Central memory CD8-positive, alpha-beta T cell (primary cell): ENCODE measurements around the gene MALL.
"Not testable (repeated sequence)": the region's sequence is repeated elsewhere in the genome, so short reads cannot be mapped to it uniquely, and the experiment has no call there.

Experiments
- ATAC-seq: fragments of 150-1000 bp; cut with Tn5 transposase; replicated peaks from 2 replicates; pipeline ENCODE4 v1.10.0; 2022; ENCODE audit warnings: mild to moderate bottlenecking, moderate FRiP score, moderate number of reproducible peaks; ENCODE audit not compliant: poor library complexity, severe bottlenecking; ENCODE audit errors: extremely low read depth
- DNase-seq, 2 donors: peaks; one replicate each; pipeline ENCODE4 v3.0.0; 2021; ENCODE audit warnings: low spot score in 2 of 2
- H3K27ac Mint-ChIP-seq: one replicate; pipeline ENCODE4 v1.8.0; 2022; ENCODE audit warnings: low read depth, mild to moderate bottlenecking, moderate library complexity, mixed read lengths
- H3K27me3 Mint-ChIP-seq: one replicate; pipeline ENCODE4 v1.8.0; 2022; ENCODE audit warnings: mixed read lengths
- H3K36me3 Mint-ChIP-seq: one replicate; pipeline ENCODE4 v1.8.0; 2022; ENCODE audit warnings: mild to moderate bottlenecking, moderate library complexity, mixed read lengths; ENCODE audit not compliant: insufficient read depth
- H3K4me1 Mint-ChIP-seq: one replicate; pipeline ENCODE4 v1.8.0; 2022; ENCODE audit warnings: mixed read lengths
- H3K4me3 Mint-ChIP-seq: one replicate; pipeline ENCODE4 v1.8.0; 2022; ENCODE audit warnings: mild to moderate bottlenecking, moderate library complexity, mixed read lengths
- H3K9me3 Mint-ChIP-seq: one replicate; pipeline ENCODE4 v1.8.0; 2022; ENCODE audit warnings: mixed read lengths

The MALL gene

DNA sequence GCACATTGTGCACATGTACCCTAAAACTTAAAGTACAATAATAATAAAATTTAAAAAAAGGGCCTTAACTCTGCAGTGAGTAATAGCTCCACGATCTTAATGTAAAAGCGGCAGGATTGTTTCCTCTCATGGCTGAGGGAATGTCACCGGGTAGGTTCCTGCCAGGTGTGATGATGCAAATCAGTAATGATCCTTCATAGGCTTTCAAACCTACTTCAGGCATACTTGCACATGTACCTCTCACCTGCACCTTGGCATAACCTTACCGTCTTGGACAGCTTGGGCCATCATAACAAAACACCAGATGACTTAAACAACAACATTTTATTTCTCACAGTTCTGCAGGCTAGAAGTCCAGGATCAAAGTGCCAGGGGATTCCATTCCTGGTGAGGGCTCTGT lies 39.7 kb downstream of the MALL start:
- ATAC-seq, H3K27me3 Mint-ChIP-seq, H3K36me3 Mint-ChIP-seq, H3K27ac Mint-ChIP-seq, DNase-seq, H3K4me1 Mint-ChIP-seq, H3K4me3 Mint-ChIP-seq, H3K9me3 Mint-ChIP-seq: not testable (repeated sequence)

DNA sequence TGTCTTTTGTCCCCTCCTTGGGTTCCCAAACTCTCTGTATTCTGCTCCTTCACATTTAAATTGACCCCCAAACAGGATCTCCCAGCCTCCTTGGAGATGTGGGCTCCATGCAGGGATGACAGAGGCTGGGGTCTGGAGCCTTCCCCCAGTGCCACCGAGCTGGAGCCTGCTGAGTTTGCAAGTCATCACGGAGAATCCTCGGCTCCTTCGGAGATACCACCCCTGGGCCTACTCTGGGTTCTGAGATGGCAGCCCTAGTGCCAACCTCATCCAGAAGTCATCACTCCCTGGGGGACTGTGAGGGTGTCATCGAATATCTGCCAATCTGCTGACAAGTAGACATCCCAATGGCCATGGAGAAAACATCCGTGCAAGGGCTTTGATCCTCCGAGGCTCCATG lies 45.8 kb downstream of the MALL start:
- not testable (repeated sequence) for DNase-seq, H3K27ac Mint-ChIP-seq, H3K4me3 Mint-ChIP-seq, H3K27me3 Mint-ChIP-seq, H3K9me3 Mint-ChIP-seq, ATAC-seq, H3K4me1 Mint-ChIP-seq, H3K36me3 Mint-ChIP-seq

DNA sequence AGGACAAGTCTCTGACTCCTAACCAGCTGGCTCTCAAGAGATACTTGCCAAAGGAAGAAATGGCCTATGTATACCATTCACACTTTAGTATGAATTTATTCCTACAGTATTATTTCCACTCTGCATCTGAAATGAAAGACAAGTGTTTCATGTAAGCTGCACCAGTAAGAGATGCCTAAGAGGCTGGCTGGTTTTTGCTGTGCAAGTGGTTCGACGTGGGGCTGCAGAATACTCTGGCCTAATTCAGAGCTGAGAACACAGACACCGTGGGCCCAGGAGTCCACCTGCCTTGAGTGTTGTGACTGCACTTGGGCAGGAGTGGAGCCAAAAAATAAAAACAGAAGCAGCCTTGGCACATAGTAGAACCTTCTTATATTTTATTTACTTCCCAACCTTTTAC lies 47.5 kb downstream of the MALL start:
- H3K4me1 Mint-ChIP-seq, DNase-seq, H3K27me3 Mint-ChIP-seq, H3K27ac Mint-ChIP-seq, H3K36me3 Mint-ChIP-seq, H3K9me3 Mint-ChIP-seq, H3K4me3 Mint-ChIP-seq, ATAC-seq: not testable (repeated sequence)

DNA sequence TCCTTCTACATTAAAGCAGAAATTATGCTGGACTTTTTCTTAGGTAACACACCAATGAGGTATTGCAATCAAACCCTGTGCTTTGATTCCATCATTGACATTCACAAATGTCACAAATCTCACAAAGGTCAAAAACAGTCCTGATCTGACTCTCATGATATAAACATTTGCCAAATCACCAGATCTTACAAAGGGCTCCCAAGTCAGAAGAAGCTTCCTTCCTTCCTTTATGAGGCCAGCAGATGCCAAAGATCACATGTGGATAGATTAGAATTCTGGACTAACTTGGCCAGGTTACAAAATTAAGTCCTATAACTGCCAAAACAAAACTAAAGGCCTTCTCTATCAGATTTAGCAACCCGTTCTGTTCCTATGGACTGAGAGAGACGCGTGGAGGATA lies 53.3 kb downstream of the MALL start:
- not testable (repeated sequence) for ATAC-seq, H3K9me3 Mint-ChIP-seq, H3K4me1 Mint-ChIP-seq, H3K36me3 Mint-ChIP-seq, DNase-seq, H3K27ac Mint-ChIP-seq, H3K4me3 Mint-ChIP-seq, H3K27me3 Mint-ChIP-seq

DNA sequence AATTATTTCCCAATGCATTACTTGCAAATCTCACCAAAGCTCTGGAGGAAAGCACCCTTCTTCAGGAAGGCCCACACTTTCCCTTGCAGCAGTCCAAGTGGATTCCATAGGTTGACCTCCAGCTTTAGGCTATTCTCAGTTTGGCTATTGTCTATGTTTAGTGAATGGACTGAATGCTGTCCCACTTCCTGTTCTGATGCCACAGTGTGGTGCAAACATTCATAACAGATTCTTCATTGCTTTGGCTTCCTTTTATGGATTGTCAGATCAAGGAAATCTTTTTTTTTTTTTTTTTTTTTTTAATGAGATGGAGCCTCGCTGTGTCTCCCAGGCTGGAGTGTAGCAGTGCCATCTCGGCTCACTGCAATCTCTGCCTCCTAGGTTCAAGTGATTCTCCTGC lies 55.1 kb downstream of the MALL start:
- not testable (repeated sequence) for H3K9me3 Mint-ChIP-seq, ATAC-seq, H3K4me3 Mint-ChIP-seq, H3K4me1 Mint-ChIP-seq, H3K27ac Mint-ChIP-seq, DNase-seq, H3K36me3 Mint-ChIP-seq, H3K27me3 Mint-ChIP-seq

DNA sequence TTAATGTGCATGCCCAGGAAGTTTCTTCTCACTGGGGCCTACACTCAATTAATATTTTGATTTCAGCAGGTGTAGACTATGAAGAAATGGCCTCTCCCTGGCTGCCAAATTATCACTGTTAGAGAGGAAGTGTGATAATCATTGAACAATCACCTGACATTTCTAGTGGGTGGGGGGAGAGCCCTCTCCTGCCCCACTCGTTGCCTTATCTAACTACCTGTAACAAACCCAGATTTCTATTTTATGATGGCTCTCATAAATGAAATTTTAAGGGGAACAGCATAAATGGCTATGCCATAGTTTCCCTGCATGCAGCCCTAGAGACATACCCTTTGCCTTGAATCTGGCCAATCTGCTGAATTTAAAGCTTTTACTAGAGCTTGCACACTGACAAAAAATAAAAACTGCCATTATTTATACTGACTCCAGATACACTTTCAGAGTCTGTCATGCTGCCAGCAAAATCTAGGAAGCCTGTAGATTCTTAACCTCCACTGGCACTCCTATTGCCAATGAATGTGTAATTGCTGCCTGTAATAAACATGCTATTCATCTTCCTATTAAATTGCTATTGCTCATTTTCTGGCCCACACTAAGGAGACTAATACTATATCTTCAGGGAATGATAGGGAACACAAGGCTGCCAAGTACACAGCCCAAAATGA lies 55.8 kb downstream of the MALL start:
- ATAC-seq, H3K4me3 Mint-ChIP-seq, DNase-seq, H3K27me3 Mint-ChIP-seq, H3K4me1 Mint-ChIP-seq, H3K9me3 Mint-ChIP-seq, H3K36me3 Mint-ChIP-seq, H3K27ac Mint-ChIP-seq: not testable (repeated sequence)

GRCh38 chr2:110059009-110059693 lies 56.5 kb downstream of the MALL start:
- H3K4me1 Mint-ChIP-seq, DNase-seq, H3K27me3 Mint-ChIP-seq, ATAC-seq, H3K9me3 Mint-ChIP-seq, H3K36me3 Mint-ChIP-seq, H3K27ac Mint-ChIP-seq, H3K4me3 Mint-ChIP-seq: not testable (repeated sequence)

- H3K4me1 Mint-ChIP-seq, ATAC-seq, H3K27ac Mint-ChIP-seq, H3K4me3 Mint-ChIP-seq, H3K36me3 Mint-ChIP-seq, DNase-seq, H3K9me3 Mint-ChIP-seq, H3K27me3 Mint-ChIP-seq: not testable (repeated sequence)
Measured at GRCh38 chr2:110058034-110058433, 57.6 kb downstream of the MALL start.

GRCh38 chr2:110055819-110056408 lies 59.7 kb downstream of the MALL start:
- H3K4me3 Mint-ChIP-seq, H3K36me3 Mint-ChIP-seq, DNase-seq, H3K9me3 Mint-ChIP-seq, H3K4me1 Mint-ChIP-seq, H3K27me3 Mint-ChIP-seq, ATAC-seq, H3K27ac Mint-ChIP-seq: not testable (repeated sequence)

DNA sequence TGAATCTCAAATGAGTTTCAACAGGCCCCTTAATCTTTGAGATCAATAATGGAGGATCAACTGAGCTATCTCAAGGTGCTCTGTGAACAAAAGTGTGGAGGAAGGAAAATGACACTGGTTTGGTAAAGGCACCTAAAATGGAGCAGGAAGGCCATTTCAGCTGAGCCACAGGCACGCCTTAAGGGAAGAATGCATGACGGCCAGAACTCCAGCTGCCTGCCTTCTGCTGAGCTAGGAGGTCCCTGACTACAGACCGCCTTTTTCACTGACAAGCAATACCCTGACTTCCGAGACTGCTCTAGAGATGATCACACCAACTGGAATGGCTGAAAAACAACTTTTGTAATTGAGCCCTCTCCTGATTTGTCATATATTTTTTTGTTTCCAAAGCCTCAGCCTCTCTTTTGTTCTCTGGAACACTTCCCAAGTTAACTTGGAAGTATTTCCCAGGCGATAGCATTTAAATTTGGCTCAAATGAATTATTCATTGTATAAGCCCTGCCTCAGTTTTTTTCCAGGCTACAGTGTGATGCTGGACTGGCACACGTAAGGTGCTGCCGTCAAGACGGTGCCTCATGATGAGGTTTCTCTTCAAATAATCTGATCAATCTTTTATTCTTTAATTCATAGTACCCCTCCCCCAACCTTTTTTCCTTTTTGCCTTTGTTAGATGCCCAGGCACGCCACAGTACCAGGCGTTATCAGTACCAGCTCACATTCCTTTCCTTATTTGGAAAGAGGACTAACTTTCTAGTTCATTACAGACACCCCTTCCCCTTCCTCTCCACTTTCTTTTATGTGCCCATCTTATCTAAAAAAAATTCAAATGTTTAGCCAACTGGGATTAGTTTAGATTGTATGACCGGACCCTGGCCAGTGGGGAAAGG lies 60.9 kb downstream of the MALL start:
- H3K9me3 Mint-ChIP-seq, H3K36me3 Mint-ChIP-seq, H3K4me3 Mint-ChIP-seq, H3K27ac Mint-ChIP-seq, H3K27me3 Mint-ChIP-seq, DNase-seq, ATAC-seq, H3K4me1 Mint-ChIP-seq: not testable (repeated sequence)

- H3K36me3 Mint-ChIP-seq, DNase-seq, H3K4me3 Mint-ChIP-seq, ATAC-seq, H3K4me1 Mint-ChIP-seq, H3K27ac Mint-ChIP-seq, H3K9me3 Mint-ChIP-seq, H3K27me3 Mint-ChIP-seq: not testable (repeated sequence)
Measured at GRCh38 chr2:110053688-110054087, 61.9 kb downstream of the MALL start.

DNA sequence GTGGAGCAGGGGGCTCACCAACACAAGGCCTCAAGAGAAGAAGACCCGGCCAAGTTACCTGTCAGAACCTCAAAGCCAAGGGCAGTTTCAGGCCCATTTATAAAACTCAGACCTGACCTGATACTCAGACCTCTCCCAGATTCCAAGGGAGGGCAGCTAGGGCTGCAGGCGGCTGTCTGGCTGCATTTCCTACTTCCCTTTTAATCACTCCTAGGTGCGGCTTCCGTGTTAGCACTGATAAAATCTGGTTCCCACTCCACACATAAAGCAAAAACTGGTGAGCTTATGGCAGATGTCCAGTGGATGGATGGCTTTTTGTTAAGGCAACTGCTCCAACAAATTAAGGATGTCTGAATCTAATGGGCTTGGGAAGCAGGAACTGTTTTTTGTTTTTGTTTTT lies 63.5 kb downstream of the MALL start:
- not testable (repeated sequence) for H3K4me1 Mint-ChIP-seq, DNase-seq, H3K4me3 Mint-ChIP-seq, H3K9me3 Mint-ChIP-seq, H3K27me3 Mint-ChIP-seq, H3K36me3 Mint-ChIP-seq, H3K27ac Mint-ChIP-seq, ATAC-seq
